ENCODE measurements around the gene SC5D.

DNA sequence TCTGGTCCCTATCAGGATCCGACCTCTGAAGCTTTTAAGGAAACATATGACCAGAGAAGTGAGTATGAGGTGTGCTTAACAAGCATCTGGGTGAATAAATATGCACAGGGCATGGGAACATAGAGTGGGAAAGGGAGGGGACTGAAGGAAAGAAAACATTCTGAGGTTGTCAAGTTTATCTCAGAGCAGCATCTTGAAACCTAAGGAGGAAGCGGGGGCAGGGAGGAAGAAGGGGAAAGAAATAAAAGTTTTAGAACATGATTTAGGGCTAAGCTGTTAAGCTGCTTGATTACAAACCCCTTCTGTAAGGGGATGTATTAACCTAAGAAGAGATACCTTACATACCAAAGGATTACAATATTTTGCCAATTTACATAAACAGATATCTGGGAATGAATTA is 24.0 kb upstream of the SC5D start:
- TF ChIP-seq ZNF274 (IDR thresholded peaks at IDR 0.05; ENCODE audit: low read depth, low read length): no peak
- no peak for TF ChIP-seq YY1 (IDR thresholded peaks at IDR 0.05; ENCODE audit: insufficient read depth, insufficient read length)

Data from NT2/D1 (cell line).